GM12878 (cell line): ENCODE data around the gene PNISR.

ENCODE experiments used
- CHD2 ChIP-seq: IDR thresholded peaks from 2 replicates; pipeline ENCODE4 v1.6.1; 2011; ENCODE audit warnings: low read depth, low read length, improper control_type of control experiment, borderline replicate concordance
- POLR2A ChIP-seq: IDR thresholded peaks from 2 replicates; pipeline ENCODE4 v1.6.1; 2011; ENCODE audit warnings: low read depth, mild to moderate bottlenecking, low read length
- POLR2AphosphoS2 ChIP-seq: IDR thresholded peaks from 2 replicates; pipeline ENCODE4 v1.6.1; 2011; ENCODE audit warnings: low read depth, mild to moderate bottlenecking, low read length, improper control_type of control experiment, moderate library complexity
- RAD51 ChIP-seq: fragments of 450-650 bp; IDR thresholded peaks from 2 replicates; pipeline ENCODE4 v1.6.1; 2016; ENCODE audit warnings: moderate library complexity, mild to moderate bottlenecking, inconsistent platforms
- YY1 ChIP-seq: IDR thresholded peaks from 2 replicates; pipeline ENCODE4 v1.6.1; 2011; ENCODE audit warnings: low read depth, mild to moderate bottlenecking, low read length
- TF ChIP-seq, protein P1 (sequence below): IDR thresholded peaks from 2 replicates; pipeline ENCODE4 v1.6.1; 2012; ENCODE audit warnings: mild to moderate bottlenecking, low read depth, low read length

DNA sequence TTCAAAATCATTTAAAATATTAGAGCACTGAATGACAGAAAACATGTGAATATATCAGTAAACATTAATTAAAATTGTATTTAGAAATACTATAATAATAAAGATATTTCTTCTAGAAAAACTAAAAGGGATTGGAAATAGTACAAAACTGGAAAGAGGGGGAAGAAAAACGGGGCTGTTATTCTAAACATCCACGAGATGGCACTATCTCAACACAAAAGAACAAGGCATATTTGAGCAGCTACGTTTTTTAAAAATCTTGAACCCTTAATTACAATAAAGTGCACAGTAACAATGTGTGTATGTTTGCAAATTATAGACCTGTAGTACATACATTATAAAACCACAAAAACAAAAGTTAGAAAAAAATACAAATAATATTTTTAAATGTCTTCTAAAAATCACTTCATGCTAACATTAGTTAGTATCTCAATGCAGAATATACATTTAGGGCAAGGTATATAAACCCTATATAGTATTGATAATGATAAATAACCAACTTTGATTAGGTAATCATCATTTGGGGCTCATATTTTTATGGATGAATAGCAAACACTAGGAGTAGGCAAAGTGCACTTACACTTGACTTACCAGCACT, 42.5 kb upstream of the PNISR start:
- TF ChIP-seq, protein P1, sequence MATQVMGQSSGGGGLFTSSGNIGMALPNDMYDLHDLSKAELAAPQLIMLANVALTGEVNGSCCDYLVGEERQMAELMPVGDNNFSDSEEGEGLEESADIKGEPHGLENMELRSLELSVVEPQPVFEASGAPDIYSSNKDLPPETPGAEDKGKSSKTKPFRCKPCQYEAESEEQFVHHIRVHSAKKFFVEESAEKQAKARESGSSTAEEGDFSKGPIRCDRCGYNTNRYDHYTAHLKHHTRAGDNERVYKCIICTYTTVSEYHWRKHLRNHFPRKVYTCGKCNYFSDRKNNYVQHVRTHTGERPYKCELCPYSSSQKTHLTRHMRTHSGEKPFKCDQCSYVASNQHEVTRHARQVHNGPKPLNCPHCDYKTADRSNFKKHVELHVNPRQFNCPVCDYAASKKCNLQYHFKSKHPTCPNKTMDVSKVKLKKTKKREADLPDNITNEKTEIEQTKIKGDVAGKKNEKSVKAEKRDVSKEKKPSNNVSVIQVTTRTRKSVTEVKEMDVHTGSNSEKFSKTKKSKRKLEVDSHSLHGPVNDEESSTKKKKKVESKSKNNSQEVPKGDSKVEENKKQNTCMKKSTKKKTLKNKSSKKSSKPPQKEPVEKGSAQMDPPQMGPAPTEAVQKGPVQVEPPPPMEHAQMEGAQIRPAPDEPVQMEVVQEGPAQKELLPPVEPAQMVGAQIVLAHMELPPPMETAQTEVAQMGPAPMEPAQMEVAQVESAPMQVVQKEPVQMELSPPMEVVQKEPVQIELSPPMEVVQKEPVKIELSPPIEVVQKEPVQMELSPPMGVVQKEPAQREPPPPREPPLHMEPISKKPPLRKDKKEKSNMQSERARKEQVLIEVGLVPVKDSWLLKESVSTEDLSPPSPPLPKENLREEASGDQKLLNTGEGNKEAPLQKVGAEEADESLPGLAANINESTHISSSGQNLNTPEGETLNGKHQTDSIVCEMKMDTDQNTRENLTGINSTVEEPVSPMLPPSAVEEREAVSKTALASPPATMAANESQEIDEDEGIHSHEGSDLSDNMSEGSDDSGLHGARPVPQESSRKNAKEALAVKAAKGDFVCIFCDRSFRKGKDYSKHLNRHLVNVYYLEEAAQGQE: no peak
- TF ChIP-seq POLR2A (no peak), POLR2AphosphoS2 (no peak), YY1 (no peak), CHD2 (no peak), RAD51 (no peak)
